ENCODE measurements around the gene NR3C2. TPM values are rescaled to one million over a fixed set of nuclear protein-coding genes. Genes with fewer than 3 reads are reported as not detected.

The NR3C2 gene
- total and polyA plus RNA-seq, 2 of the 4 experiments (the other 2 are of a cell fraction) = 1.1 to 2.3 TPM

DNA sequence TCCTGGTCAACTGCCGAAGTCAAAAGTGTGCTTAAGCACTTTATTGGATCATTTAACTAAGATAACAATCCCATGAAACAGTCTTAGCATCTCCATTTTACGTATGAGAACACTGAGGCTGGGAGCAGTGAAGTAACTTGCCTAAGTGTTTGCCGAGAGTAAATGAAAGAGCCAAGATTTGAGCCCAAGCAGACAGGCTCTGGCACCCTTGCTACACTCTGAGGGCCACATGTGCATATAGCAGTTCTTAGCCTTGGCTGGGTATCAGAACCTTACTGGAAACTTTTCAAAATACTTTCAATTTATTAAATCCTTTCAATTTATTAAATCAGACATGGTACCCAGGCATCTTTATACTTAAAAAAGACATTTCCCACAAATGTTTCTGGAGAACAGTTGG is 225.9 kb downstream of the NR3C2 start:
- no peak overlapping the region for H3K4me2 ChIP-seq (ENCODE audit: low read depth, low read length)
- BruUV-seq (replicated peaks) = no TSS peak
- CTCF ChIA-PET = interaction anchor here (0.6 kb wide), 1 partner anchor 1015 kb away, joined by 3 read pairs; no protein-coding TSS in a partner anchor

More for the DNA sequence above, 225.9 kb downstream of the NR3C2 start:
- H3K4me1 ChIP-seq (ENCODE audit: control insufficient read depth, insufficient read depth, low read length) = no peaks in the 10 kb centered on the region
- H3K4ac ChIP-seq (ENCODE audit: low read depth, low read length) = no peak overlapping the region
- H4K5ac ChIP-seq (ENCODE audit: low read depth, low read length) = no peak overlapping the region
- H2AK5ac ChIP-seq (ENCODE audit: low read depth, low read length) = no peak overlapping the region
- H3K18ac ChIP-seq (ENCODE audit: low read depth, low read length) = no peak overlapping the region
- no peak overlapping the region for H4K8ac ChIP-seq (ENCODE audit: low read depth in 2 of 2, low read length in 2 of 2)
- H3K9me3 ChIP-seq (ENCODE audit: control insufficient read depth, insufficient read depth, low read length) = no peaks in the 10 kb centered on the region
- DNase-seq (no peak), ATAC-seq (ENCODE audit: low read depth) (no peak)
- H3K9me1 ChIP-seq (ENCODE audit: insufficient read depth, low read length) = no peaks in the 10 kb centered on the region
- no peak overlapping the region for H3K14ac ChIP-seq (replicated peaks; ENCODE audit: low read depth, low read length)
- in situ Hi-C loops (cut with MboI; ENCODE audit: low sequenced_read_pairs) (no loop called here), dilution Hi-C loops (cut with HindIII; ENCODE audit: low sequenced_read_pairs, unreplicated experiment) (no loop called here), intact Hi-C loops (cut with micrococcal nuclease) (no loop called here)
- no peak overlapping the region for H2AFZ ChIP-seq (replicated peaks; ENCODE audit: low read length, poor library complexity)
- no peak overlapping the region for H3K27ac ChIP-seq (ENCODE audit: insufficient read depth, low read length)
- no peaks in the 10 kb centered on the region for H3K27me3 ChIP-seq (ENCODE audit: control insufficient read depth, insufficient read depth, low read length)
- no peak overlapping the region for H2BK20ac ChIP-seq (ENCODE audit: low read depth, low read length)
- no peak overlapping the region for H2BK120ac ChIP-seq (ENCODE audit: low read depth, low read length)
- no peak overlapping the region for H3K4me3 ChIP-seq (ENCODE audit: insufficient read depth, low read depth, low read length)
- H2BK5ac ChIP-seq (ENCODE audit: low read depth, low read length, poor library complexity, severe bottlenecking) = no peak overlapping the region
- POLR2A ChIA-PET (ENCODE audit: unreplicated experiment) = no interaction called here
- WGBS, 2 experiments (ENCODE audit: extremely low coverage in 2 of 2, insufficient read length in 1 of 2) = no CpG with 5 or more reads among the region's 3 CpGs
- H2BK15ac ChIP-seq (ENCODE audit: low read depth, low read length) = no peak overlapping the region
- H3K79me1 ChIP-seq (ENCODE audit: low read depth in 1 of 2, low read length in 2 of 2) = no peaks in the 10 kb centered on the region
- no peaks in the 10 kb centered on the region for H4K20me1 ChIP-seq (ENCODE audit: insufficient read depth, low read length)
- H2AK9ac ChIP-seq (replicated peaks; ENCODE audit: low read depth, low read length, poor library complexity) = no peak overlapping the region
- no peak overlapping the region for H3K9ac ChIP-seq (ENCODE audit: low read depth, low read length)
- H3K23ac ChIP-seq (ENCODE audit: low read depth, low read length) = no peak overlapping the region
- no peak for TF ChIP-seq RAD21 (IDR thresholded peaks at IDR 0.05; ENCODE audit: low read length)
- no peak for TF ChIP-seq CEBPB (IDR thresholded peaks at IDR 0.05; ENCODE audit: low read depth, low read length)
- TF ChIP-seq RFX5 (IDR thresholded peaks at IDR 0.05; ENCODE audit: low read depth, low read length) = no peak
- no peak for TF ChIP-seq SMC3 (IDR thresholded peaks at IDR 0.05; ENCODE audit: low read depth, low read length)
- no peak for TF ChIP-seq MAFK (IDR thresholded peaks at IDR 0.05; ENCODE audit: low read depth, low read length)
- TF ChIP-seq RCOR1 (IDR thresholded peaks at IDR 0.05; ENCODE audit: insufficient replicate concordance, low read length) = no peak
- no peak for TF ChIP-seq CHD1 (IDR thresholded peaks at IDR 0.05; ENCODE audit: low read depth, low read length)
- TF ChIP-seq POLR2A (IDR thresholded peaks at IDR 0.05; ENCODE audit: low read depth, low read length) = no peak
- no peak for TF ChIP-seq BHLHE40 (IDR thresholded peaks at IDR 0.05; ENCODE audit: low read depth, low read length)
- TF ChIP-seq, protein P1, sequence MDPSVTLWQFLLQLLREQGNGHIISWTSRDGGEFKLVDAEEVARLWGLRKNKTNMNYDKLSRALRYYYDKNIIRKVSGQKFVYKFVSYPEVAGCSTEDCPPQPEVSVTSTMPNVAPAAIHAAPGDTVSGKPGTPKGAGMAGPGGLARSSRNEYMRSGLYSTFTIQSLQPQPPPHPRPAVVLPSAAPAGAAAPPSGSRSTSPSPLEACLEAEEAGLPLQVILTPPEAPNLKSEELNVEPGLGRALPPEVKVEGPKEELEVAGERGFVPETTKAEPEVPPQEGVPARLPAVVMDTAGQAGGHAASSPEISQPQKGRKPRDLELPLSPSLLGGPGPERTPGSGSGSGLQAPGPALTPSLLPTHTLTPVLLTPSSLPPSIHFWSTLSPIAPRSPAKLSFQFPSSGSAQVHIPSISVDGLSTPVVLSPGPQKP (IDR thresholded peaks at IDR 0.05; ENCODE audit: borderline replicate concordance, low read depth, low read length) = no peak
- no peak overlapping the region for H4K91ac ChIP-seq (ENCODE audit: insufficient read depth, low read depth, low read length)
- no peak overlapping the region for H3K56ac ChIP-seq (ENCODE audit: extremely low read depth, insufficient read depth, low read length)
- H3K36me3 ChIP-seq (ENCODE audit: control insufficient read depth, insufficient read depth, low read length) = no peaks in the 10 kb centered on the region

Measured in IMR-90 (cell line).